ENCODE results near the gene AMIGO2.
"Not testable (repeated sequence)": the region's sequence is repeated elsewhere in the genome, so short reads cannot be mapped to it uniquely, and the experiment has no call there.

The AMIGO2 gene

DNA sequence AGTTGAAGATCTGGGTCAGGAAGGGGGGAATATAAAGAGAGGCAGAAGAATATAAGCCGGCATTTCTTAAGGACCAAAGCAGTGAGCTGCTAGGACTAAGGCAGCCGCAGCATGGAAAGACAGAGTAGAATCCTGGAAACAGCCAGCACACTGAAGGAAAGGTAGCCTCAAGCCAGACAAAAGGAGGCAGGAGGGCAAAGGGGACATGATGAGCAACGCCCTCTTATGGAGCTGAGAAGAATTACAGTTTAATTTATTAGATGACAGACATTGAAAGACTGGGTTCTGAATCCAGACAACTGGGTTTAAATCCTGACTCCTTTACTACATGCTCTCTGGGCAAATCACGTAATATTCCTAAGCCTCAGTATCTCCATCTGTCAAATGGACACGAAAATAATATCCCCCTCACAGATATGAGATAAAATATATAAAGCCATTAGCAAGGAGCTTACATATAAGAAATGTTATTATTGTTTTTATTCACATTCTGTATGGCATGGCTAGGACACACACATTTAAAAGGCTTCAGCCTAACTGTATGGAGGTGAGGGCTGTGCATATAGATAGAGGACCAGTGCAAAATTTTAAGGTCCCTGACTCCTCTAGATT is 8.4 kb downstream of the AMIGO2 start:
- peak in 1 of 2 donors; percentile 45 for DNase-seq

DNA sequence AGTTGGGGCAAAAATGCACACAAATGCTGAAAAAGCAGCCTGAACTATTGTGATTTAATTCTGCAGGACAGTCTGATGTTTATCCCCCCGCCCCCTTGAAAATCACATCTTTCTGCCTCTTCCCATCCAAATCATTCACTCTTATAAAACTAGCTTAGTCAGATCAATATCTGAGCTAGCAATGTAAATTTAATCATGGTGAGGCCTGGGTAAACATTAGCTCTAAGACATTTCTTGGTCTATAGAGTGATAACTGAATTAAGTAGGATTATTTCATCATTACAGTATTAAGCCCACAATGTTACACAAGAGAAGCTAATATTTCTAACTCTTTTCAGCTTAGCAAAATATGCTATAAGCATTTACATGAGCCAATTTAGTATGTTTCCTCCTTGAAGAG is 9.4 kb downstream of the AMIGO2 start:
- no peak for DNase-seq

DNA sequence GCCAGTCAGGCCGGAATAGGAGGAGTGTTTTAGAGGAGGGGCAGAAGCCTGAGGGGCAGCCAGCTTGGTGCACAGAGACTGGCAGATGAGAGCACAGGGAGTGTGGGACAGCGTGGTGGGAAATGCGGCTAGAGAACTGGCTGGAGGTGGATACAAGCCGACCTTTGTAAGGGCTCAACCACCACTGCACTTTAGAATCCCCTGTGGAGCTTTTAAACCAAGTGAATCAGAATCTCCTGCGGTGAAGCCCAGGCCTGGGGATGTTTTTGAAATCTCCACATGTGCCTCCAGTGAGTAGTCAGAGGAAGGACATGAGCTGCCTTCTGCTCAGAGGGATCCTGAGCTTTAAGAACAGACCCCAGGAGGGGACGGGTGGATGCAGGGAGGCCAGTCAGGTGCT is 11.2 kb downstream of the AMIGO2 start:
- no peak for DNase-seq

DNA sequence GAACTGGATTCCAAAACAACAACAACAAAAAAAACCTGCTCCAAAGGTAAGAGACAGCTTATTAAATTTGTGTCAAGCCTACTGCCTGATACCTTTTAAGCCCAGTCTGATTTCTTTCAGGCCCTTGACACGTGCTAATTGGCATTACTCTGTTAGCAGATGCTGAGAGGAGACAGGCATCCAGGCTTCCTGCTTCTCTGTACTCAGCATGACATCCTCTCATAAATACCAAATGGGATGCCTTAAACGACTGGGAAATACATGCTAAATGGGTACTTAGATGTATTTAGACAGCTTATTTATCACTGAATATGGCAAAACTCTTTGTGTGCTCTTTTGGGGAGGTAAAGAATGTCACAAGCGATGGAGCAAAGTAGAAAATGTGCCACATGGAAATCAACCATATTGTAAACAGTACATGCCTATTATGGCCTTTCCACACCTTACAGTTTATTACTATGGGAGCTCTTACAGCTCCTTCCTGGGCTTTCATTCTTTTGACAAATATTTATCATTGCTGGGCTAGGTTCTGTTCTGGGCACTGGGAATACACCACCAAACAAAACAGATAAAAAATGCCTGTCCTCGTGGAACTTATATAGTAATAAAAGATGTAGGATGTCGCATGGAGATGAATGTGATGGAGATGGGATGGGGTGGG is 11.9 kb downstream of the AMIGO2 start:
- no peak for DNase-seq

DNA sequence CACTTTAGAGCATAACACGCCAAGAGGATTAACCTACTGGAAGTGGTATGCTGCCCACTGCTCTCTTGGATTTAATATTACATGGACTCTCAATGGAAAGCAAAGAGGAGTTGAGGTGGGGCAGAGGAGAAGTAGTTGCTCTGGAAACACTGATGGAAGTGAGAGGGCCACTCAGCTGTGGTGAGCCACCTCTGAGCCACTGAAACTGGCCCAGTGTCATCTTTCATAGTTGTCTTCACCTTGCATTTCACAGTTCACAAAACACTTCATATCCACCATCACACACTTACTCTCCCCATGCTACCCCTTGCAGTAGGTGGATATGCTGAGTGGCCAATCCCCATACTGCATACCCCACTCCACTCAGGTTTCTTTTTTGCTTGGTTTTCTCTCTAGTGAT is 12.6 kb downstream of the AMIGO2 start:
- no peak for DNase-seq

DNA sequence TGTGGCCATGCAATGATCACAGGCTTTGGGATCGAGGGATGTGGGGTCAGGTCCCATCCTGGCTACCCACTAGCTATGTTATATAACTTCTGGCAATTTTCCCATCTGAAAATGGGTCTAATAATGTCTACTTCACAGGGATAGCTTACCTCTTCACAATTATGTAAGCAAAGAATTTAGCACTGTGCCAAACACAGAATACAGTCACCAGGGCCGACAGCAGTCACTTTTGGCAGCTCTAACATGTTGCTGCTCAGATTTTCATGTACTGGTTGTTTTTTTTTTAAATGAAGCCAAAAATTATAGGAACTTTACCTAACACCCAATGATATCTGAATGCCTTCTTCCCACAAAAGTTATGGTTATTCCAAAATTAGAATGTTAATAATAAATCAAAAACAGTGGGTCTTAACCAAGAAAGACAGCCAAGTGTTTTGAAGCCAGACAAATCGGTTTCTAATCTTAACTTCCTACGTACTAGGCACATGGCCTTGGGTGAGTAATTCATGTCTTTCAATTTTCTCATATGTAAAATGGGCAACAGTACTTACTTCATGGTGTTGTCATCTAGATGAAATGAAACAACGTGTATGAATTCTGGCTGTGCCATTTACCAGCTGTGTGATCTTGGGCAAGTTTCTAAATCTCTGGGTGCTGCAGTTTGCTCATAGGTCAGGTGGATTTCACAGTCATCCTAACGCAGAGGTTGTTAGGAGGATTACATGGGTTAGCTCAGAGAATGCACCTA is 13.3 kb downstream of the AMIGO2 start:
- DNase-seq: no peak

DNA sequence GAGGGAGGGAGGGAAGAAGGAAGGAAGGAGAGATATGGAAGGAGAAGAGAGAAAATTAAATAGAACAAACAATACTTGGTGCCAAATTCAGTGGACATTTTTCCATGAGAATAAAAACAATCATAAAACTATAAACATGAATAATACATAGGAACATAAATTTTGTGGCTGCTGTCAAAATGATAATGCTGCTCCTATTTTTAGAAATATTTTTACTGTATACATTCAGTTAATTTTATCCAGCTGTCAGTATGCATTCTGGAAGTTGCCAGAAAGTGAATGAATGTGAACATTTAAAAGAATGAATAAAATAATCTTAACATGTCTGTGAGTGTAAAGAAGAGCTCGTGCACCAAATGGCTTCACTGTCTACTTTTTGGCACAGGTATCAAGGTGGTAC is 14.2 kb downstream of the AMIGO2 start:
- no peak for DNase-seq

DNA sequence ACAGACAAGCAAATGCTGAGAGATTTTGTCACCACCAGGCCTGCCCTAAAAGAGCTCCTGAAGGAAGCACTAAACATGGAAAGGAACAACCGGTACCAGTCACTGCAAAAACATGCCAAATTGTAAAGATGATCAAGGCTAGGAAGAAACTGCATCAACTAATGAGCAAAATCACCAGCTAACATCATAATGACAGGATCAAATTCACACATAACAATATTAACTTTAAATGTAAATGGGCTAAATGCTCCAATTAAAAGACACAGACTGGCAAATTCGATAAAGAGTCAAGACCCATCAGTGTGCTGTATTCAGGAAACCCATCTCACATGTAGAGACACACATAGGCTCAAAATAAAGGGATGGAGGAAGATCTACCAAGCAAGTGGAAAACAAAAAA is 21.1 kb downstream of the AMIGO2 start:
- DNase-seq: not testable (repeated sequence)

DNA sequence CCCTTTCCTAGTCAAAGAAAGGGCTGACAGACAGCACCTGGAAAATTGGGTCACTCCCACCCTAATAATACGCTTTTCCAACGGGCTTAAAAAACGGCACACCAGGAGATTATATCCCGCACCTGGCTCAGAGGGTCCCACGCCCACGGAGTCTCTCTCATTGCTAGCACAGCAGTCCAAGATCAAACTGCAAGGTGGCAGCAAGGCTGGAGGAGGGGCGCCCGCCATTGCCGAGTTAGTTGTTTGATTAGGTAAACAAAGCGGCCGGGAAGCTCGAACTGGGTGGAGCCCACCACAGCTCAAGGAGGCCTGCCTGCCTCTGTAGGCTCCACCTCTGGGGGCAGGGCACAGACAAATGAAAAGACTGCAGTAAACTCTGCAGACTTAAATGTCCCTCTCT is 22.8 kb downstream of the AMIGO2 start:
- not testable (repeated sequence) for DNase-seq

DNA sequence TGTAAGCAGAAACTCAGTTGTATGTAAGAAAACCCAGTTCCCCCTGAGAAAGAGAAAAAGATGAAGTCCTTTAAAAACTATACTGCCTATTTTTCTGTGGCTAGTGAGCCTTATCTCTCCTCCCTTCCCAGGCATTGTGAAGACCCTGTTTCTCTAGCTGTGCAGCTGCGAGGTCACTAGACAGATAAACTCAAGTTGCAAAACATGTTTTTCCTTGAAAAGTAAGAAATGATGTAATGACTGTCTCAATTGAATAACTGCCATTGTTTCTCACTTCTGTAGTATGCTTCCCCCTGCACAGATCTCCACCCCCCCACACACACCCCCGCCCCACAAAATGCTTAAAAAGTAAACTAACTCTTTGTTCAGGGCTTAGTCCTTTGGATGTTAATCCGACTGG is 23.9 kb downstream of the AMIGO2 start:
- DNase-seq: not testable (repeated sequence)

DNA sequence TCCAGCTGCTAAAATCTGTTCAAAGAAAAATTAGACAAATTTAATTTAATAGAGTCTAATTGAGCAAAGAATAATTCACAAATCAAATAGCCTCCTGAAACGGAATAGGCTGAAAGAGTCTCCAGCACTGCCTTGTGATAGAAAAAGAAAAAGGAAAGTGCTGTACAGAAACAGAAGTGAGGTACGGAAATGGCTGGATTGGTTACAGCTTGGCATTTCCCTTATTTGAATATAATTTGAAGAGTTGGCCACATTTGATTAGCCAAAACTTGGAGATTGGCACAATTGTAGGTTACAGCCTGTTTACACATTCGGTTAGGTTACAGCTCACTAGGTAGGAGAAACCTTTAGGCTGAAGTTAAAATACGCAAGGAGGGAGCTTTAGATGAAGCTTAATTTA is 25.1 kb downstream of the AMIGO2 start:
- DNase-seq: no peak

DNA sequence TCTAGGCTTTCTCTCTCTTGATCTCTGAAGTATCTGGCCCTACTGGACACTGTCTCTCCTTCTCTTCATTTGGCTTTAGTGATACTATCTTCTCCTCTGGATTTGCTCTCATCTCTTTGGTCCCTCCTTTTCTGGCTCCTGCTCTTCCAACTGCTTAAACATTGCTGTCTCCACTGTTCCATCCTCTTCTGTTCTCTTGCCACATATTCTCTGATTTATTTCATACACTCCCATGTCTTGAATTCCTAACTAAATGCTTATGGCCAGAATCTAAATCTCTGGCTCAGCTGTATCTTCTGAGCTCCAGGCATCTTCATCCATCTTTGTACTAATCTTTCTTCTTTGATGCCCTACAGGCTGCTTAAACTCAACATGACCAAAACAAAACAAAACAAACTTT is 25.8 kb downstream of the AMIGO2 start:
- DNase-seq: no peak

DNA sequence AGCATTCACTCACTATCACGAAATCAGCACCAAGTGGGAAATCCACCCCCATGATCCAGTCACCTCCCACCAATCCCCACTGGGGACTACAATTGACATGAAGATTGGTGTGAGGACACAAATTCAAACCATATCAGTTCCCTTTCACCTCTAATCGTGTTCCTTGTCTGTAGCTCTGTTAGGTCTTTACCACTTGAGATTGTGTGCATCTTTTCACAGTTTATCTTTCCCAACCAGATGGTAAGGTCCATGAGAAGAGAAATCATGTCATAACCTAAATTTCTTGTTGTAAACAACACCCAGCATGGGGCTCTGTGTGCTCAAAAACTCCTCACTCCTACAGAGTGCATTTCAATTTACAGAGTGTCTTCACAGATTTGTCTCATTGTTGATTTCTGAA is 27.5 kb downstream of the AMIGO2 start:
- DNase-seq: no peak

DNA sequence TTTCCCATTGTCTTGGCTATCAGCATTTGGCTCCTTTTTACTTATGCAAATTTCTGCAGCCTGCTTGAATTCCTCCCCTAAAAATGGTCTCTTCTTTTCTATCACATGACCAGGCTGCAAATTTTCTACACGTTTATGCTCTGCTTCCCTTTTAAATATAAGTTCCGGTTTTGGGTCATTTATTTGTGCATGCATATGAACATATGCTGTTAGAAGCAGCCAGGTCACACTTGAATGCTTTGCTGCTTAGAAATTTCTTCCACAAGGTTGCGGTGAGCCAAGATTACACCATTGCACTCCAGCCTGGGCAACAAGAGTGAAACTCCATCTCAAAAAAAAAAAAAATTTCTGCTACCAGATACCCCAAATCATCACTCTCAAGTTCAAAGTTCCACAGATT is 28.5 kb downstream of the AMIGO2 start:
- DNase-seq: not testable (repeated sequence)

DNA sequence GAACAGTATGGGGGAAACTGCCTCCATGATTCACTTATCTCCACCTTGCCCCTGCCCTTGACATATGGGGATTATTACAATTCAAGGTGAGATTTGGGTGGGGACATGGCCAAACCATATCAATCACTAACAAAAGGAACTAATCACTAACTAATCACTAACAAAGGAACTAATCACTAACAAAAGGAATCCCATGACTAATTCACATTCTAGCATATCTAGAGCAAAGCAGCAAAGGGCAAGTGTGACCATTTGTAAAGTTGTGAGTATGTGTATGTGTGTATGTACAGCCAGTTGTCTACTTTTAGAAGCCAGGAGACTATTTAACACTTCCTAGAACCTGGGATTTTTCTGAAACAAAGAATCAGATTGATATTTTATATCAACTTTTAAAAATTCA is 31.2 kb downstream of the AMIGO2 start:
- no peak for DNase-seq

DNA sequence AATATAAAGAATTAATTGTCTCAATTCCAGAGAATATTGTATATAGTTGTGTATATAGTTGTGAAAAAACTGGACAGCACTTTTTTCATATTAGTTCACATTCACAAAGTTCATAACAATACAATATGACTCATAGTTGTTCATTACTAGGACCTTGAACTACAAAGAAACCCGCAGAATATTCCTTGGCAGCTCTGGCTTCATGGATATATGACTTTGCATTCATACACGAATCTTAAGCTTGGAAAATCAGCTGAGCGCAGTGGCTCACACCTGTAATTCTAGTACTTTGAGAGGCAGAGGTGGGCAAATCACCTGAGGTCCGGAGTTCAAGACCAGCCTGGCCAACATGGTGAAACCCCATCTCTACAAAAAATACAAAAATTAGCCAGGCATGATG is 38.4 kb downstream of the AMIGO2 start:
- no peak for DNase-seq

DNA sequence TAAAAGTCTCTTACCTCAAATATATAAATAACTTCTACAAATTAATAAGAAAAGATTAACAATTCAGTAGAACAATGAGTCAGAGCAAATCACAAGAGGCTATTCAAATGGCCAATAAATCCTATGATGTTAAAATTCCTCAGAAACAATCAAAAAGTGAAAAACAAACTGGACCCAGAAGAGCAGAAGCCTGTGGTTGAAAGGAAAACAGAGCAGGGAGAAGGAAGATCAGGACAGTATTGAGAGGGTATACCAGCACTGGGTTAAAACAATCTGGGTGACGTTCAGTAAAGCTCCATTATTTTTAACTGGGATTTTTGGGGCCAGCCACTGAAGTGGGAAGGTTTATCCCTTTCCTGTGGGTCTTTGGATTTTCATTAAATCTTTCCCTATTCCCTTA is 40.0 kb downstream of the AMIGO2 start:
- DNase-seq: no peak

DNA sequence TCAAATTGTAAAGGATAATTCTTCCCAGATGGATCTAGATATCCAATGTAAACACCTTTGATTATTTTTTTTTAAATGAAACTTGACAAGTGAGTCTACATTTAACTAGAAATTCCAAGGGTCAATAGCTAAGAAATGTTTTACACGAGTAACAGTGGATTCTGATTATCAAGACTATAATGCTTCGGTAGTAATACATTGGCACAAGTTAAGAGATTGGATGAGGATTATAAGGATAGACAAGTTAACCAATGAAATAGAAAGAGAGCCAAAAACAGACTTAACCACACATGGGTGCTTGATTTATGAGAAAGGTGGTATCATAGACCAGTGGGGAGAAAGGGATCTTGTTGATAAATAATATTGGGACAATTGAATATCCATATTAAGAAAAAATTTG is 40.7 kb downstream of the AMIGO2 start:
- no peak for DNase-seq

DNA sequence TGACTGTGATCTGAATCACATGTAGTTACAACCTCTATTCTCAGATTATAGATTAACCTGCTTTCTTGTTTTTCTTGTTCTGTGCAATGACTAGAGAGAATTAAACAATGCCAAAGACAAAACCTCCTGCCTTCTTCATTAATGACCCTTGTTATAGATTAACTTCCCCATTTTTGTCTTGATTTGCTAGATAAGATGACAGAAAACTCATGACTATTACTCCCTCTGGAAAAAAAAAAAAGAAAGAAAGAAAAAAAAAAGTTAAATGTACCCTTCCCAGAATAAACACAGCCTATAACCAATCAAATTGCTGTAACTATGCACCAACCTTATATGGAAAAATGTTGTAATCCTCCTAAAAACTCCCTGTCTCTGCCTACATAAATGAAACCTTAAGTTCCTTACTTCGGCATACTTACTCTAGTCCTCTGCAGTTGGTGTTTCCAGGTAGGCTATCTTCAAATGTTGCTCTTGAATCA is 41.5 kb downstream of the AMIGO2 start:
- no peak for DNase-seq

DNA sequence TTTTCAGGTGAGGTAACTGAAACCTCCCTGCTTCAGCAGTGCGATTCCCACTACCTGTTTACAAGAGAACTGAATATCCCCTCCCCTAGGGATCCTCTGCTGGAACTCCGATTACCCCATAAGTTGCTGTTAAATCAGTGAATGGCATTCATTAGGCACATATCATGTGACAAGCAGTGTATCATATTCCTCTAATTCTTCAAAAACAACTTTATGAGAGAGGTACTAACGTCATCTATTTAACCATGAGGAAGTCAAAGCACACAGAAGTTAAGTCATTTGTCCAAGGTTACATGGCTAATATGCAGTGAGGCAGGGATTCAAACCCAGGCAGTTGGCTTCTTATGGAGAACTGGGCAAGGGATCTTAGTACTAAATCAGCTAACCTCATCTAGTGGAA is 44.3 kb downstream of the AMIGO2 start:
- DNase-seq: no peak

DNA sequence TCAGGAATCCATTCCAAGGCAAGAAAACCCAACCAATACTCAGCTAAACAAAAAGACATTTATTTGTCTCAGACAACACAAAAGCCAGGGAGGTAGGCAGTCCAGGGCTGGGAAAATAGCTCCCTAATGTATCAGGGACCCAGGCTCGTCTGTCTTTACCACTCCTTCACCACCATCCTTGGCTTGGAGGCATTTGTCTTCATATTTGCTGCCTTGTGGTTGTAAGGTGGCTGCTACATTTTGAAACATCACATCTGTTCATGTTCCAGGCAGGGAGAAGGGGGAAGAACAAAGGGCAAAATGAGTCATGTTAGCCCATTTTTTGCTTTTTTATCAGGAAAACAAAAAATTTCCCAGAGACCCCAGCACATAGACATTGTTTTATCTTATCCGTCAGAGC is 45.1 kb downstream of the AMIGO2 start:
- no peak for DNase-seq

DNA sequence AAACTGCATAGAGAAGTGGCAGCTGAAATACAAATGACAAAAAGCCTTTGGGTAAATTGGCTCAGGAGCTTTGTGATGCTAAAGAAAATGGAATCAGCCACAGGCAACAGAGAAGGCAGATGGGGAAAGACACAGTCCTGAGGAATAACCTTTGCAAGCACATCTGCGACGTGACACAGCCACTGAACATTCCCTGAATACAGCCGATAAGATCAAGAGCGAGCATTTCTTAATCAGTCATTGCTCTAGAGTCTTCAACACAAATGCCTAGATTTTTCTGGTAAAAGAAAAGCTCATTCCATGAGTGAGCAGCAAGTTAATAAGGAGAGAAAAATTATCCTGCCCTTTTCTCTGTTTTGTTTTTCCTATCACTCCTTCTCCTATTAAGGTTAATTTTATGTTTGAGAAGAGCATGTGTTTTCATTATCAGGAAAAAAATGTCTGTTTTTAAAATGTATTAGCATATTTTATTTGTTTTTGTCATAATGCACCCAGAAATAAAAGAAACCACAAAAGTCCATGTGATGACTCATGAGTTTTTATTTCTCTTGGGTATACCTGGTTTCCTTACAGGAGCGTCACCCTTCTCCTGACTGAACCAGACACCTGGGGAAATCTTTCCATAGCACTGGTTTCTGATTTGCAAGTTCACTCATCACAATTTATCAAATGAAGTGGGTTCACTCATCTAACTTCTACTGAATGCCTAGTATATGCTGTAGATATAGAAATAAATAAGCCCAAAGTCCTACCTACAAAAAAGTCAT is 45.8 kb downstream of the AMIGO2 start:
- DNase-seq: no peak

DNA sequence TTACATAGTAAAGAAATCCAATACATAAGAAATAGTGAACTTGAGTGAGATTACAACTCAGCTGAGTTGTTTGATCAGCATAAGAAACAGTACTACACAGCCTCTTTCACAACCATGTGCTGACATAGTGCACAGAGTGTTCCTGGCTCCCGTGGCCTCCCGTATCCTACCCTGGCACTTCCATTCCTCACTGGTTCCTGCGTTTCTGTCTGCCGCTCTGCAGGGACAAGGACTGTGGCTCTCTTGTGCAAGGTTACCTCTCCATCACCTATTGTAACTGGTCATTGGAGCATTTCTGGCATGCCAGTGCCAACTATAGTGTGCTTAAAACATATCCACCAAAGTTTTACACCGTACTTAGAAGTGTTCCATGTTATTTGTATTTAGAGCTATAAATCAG is 46.7 kb downstream of the AMIGO2 start:
- no peak for DNase-seq

DNA sequence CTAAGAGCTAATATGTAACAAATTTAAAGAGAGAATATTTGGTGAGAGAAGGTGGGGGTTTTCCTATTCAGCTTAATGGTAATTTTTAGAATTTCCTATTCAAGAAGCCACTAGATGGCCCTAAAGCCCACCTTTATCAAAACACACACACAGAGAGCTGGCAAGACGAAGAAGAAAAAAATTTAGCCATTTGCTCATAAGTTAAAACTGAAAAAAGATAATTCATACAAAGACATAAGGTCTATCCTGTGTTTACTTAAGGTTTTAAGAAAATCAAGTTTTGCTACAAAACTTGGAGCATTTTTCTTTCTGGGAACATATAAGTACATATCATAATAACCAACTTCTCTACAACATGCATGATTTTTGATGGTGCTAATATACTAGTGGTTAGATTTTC is 47.1 kb downstream of the AMIGO2 start:
- peak; percentile 19 to 78 for DNase-seq

Data from CD4-positive, alpha-beta T cell treated with Interleukin-4 for 1 hour (primary cell).